ENCODE results near the gene HLA-DQB1.

Gene HLA-DQB1

DNA sequence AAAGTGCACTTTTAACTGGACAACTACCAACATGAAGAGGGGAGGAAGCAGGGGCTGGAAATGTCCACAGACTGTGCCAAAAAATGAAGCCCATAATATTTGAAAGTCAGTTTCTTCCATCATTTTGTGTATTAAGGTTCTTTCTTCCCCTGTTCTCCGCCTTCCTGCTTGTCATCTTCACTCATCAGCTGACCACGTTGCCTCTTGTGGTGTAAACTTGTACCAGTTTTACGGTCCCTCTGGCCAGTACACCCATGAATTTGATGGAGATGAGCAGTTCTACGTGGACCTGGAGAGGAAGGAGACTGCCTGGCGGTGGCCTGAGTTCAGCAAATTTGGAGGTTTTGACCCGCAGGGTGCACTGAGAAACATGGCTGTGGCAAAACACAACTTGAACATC, 25.3 kb downstream of the HLA-DQB1 start:
- no peak overlapping the region for H4K91ac ChIP-seq (ENCODE audit: low read length)
- H2BK5ac ChIP-seq (ENCODE audit: low read depth, low read length, poor library complexity, severe bottlenecking): no peak overlapping the region
- no peak overlapping the region for H2AFZ ChIP-seq (ENCODE audit: low read depth, low read length)
- no peak overlapping the region for H3K4ac ChIP-seq (ENCODE audit: low read depth in 1 of 2, low read length in 2 of 2)
- no peak overlapping the region for H3K9ac ChIP-seq (ENCODE audit: low read length)
- H2BK120ac ChIP-seq (ENCODE audit: low read depth, low read length): no peak overlapping the region
- H2AK5ac ChIP-seq (ENCODE audit: low read length, severe bottlenecking): no peak overlapping the region
- H3K18ac ChIP-seq (ENCODE audit: low read depth in 1 of 2, low read length in 2 of 2): no peak overlapping the region
- H3K79me1 ChIP-seq (replicated peaks; ENCODE audit: low read length, poor library complexity, severe bottlenecking): no peaks in the 10 kb centered on the region
- H2BK12ac ChIP-seq (ENCODE audit: low read length in 2 of 2): no peak overlapping the region
- H3K27ac ChIP-seq (ENCODE audit: low read length, poor library complexity, severe bottlenecking): no peak overlapping the region
- H3K4me3 ChIP-seq (ENCODE audit: insufficient read depth in 1 of 2, low read depth in 1 of 2, low read length in 2 of 2): no peak overlapping the region
- H2BK15ac ChIP-seq (ENCODE audit: low read depth, poor library complexity, severe bottlenecking): no peak overlapping the region
- no peak overlapping the region for H3K4me2 ChIP-seq (ENCODE audit: low read length, poor library complexity, severe bottlenecking)
- no peak overlapping the region for H3K14ac ChIP-seq (ENCODE audit: low read length in 2 of 2)
- DNase-seq: no peak
- no peak overlapping the region for H3K23ac ChIP-seq (ENCODE audit: low read length in 2 of 2)
- H3K9me3 ChIP-seq (ENCODE audit: control insufficient read depth, low read length): no peaks in the 10 kb centered on the region
- no peaks in the 10 kb centered on the region for H3K36me3 ChIP-seq (ENCODE audit: control insufficient read depth in 1 of 2, insufficient read depth in 2 of 2, low read depth in 1 of 2, low read length in 2 of 2)
- H3K4me1 ChIP-seq (ENCODE audit: control insufficient read depth, insufficient read depth, low read depth, low read length): no peaks in the 10 kb centered on the region
- WGBS: 73% methylated on average over 6 of the region's 6 CpGs
- no peak overlapping the region for H4K8ac ChIP-seq (ENCODE audit: low read length)
- H3K27me3 ChIP-seq (ENCODE audit: control insufficient read depth in 1 of 2, insufficient read depth in 1 of 2, low read length in 2 of 2): peaks cover 0 to 2% of the 10 kb centered on the region in 2 experiments

- no peak overlapping the region for H3K4ac ChIP-seq (ENCODE audit: low read depth in 1 of 2, low read length in 2 of 2)
- H2BK120ac ChIP-seq (ENCODE audit: low read depth, low read length): no peak overlapping the region
- H3K4me1 ChIP-seq (ENCODE audit: control insufficient read depth, insufficient read depth, low read depth, low read length): no peaks in the 10 kb centered on the region
- no peak overlapping the region for H2BK12ac ChIP-seq (ENCODE audit: low read length in 2 of 2)
- no peaks in the 10 kb centered on the region for H3K9me3 ChIP-seq (ENCODE audit: control insufficient read depth, low read length)
- no peak overlapping the region for H2AK5ac ChIP-seq (ENCODE audit: low read length, severe bottlenecking)
- no peak overlapping the region for H2AFZ ChIP-seq (ENCODE audit: low read depth, low read length)
- no peak overlapping the region for H2BK5ac ChIP-seq (ENCODE audit: low read depth, low read length, poor library complexity, severe bottlenecking)
- H4K8ac ChIP-seq (ENCODE audit: low read length): no peak overlapping the region
- H3K4me3 ChIP-seq (ENCODE audit: insufficient read depth in 1 of 2, low read depth in 1 of 2, low read length in 2 of 2): no peak overlapping the region
- 44% methylated on average over 5 of the region's 8 CpGs for WGBS
- no peak overlapping the region for H3K23ac ChIP-seq (ENCODE audit: low read length in 2 of 2)
- no peak overlapping the region for H3K4me2 ChIP-seq (ENCODE audit: low read length, poor library complexity, severe bottlenecking)
- no peak overlapping the region for H3K14ac ChIP-seq (ENCODE audit: low read length in 2 of 2)
- H3K27me3 ChIP-seq (ENCODE audit: control insufficient read depth in 1 of 2, insufficient read depth in 1 of 2, low read length in 2 of 2): peaks cover 0 to 7% of the 10 kb centered on the region in 2 experiments
- H3K36me3 ChIP-seq (ENCODE audit: control insufficient read depth in 1 of 2, insufficient read depth in 2 of 2, low read depth in 1 of 2, low read length in 2 of 2): no peaks in the 10 kb centered on the region
- H3K9ac ChIP-seq (ENCODE audit: low read length): no peak overlapping the region
- H3K79me1 ChIP-seq (replicated peaks; ENCODE audit: low read length, poor library complexity, severe bottlenecking): no peaks in the 10 kb centered on the region
- H2BK15ac ChIP-seq (ENCODE audit: low read depth, poor library complexity, severe bottlenecking): no peak overlapping the region
- H3K18ac ChIP-seq (ENCODE audit: low read depth in 1 of 2, low read length in 2 of 2): no peak overlapping the region
- DNase-seq: no peak
- no peak overlapping the region for H3K27ac ChIP-seq (ENCODE audit: low read length, poor library complexity, severe bottlenecking)
- no peak overlapping the region for H4K91ac ChIP-seq (ENCODE audit: low read length)
Measured at GRCh38 chr6:32639440-32640394, 26.7 kb downstream of the HLA-DQB1 start.

- Histone ChIP-seq H2BK120ac (ENCODE audit: low read depth, low read length) (no peak overlapping the region), H4K8ac (ENCODE audit: low read length) (no peak overlapping the region), H3K9ac (ENCODE audit: low read length) (no peak overlapping the region), H3K27ac (ENCODE audit: low read length, poor library complexity, severe bottlenecking) (no peak overlapping the region), H3K36me3 (ENCODE audit: control insufficient read depth in 1 of 2, insufficient read depth in 2 of 2, low read depth in 1 of 2, low read length in 2 of 2) (no peaks in the 10 kb centered on the region), H3K4ac (ENCODE audit: low read depth in 1 of 2, low read length in 2 of 2) (no peak overlapping the region), H4K91ac (ENCODE audit: low read length) (no peak overlapping the region), H3K14ac (ENCODE audit: low read length in 2 of 2) (no peak overlapping the region), H3K4me3 (ENCODE audit: insufficient read depth in 1 of 2, low read depth in 1 of 2, low read length in 2 of 2) (no peak overlapping the region), H3K27me3 (ENCODE audit: control insufficient read depth in 1 of 2, insufficient read depth in 1 of 2, low read length in 2 of 2) (peaks cover 0 to 11% of the 10 kb centered on the region in 2 experiments), H3K18ac (ENCODE audit: low read depth in 1 of 2, low read length in 2 of 2) (no peak overlapping the region), H2BK5ac (ENCODE audit: low read depth, low read length, poor library complexity, severe bottlenecking) (no peak overlapping the region), H3K4me2 (ENCODE audit: low read length, poor library complexity, severe bottlenecking) (no peak overlapping the region), H2BK12ac (ENCODE audit: low read length in 2 of 2) (no peak overlapping the region), H3K23ac (ENCODE audit: low read length in 2 of 2) (no peak overlapping the region), H2AK5ac (ENCODE audit: low read length, severe bottlenecking) (no peak overlapping the region), H3K9me3 (ENCODE audit: control insufficient read depth, low read length) (no peaks in the 10 kb centered on the region), H2BK15ac (ENCODE audit: low read depth, poor library complexity, severe bottlenecking) (no peak overlapping the region), H3K4me1 (ENCODE audit: control insufficient read depth, insufficient read depth, low read depth, low read length) (no peaks in the 10 kb centered on the region), H2AFZ (ENCODE audit: low read depth, low read length) (no peak overlapping the region), H3K79me1 (replicated peaks; ENCODE audit: low read length, poor library complexity, severe bottlenecking) (no peaks in the 10 kb centered on the region)
- 71% methylated on average over 8 of the region's 9 CpGs for WGBS
- DNase-seq: no peak
Measured at GRCh38 chr6:32638532-32639219, 27.8 kb downstream of the HLA-DQB1 start.

DNA sequence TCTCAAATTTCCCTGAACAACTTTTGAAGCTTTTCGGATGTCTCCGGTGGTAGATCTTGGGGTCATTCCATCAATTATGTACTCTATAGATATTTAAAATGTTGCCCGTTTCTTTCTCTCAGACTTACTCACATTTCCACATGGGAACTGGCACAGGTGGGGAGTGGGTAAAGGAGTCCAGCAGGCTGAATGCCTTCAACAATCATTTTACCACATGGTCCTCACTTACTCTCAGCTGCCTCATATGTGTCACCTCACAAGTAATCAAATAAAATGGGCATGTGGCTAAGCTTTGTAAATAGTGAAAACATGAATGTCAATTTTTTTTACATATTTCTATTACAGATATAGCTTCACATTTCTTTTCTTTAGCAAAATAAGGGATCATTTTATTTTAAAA, 28.6 kb downstream of the HLA-DQB1 start:
- no peak overlapping the region for H3K18ac ChIP-seq (ENCODE audit: low read depth in 1 of 2, low read length in 2 of 2)
- no peak overlapping the region for H3K4ac ChIP-seq (ENCODE audit: low read depth in 1 of 2, low read length in 2 of 2)
- no peak overlapping the region for H2BK12ac ChIP-seq (ENCODE audit: low read length in 2 of 2)
- H2AK5ac ChIP-seq (ENCODE audit: low read length, severe bottlenecking): no peak overlapping the region
- H2BK5ac ChIP-seq (ENCODE audit: low read depth, low read length, poor library complexity, severe bottlenecking): no peak overlapping the region
- H2BK15ac ChIP-seq (ENCODE audit: low read depth, poor library complexity, severe bottlenecking): no peak overlapping the region
- H4K91ac ChIP-seq (ENCODE audit: low read length): no peak overlapping the region
- no peak overlapping the region for H3K27ac ChIP-seq (ENCODE audit: low read length, poor library complexity, severe bottlenecking)
- no peak overlapping the region for H3K4me2 ChIP-seq (ENCODE audit: low read length, poor library complexity, severe bottlenecking)
- no peak overlapping the region for H4K8ac ChIP-seq (ENCODE audit: low read length)
- no peaks in the 10 kb centered on the region for H3K79me1 ChIP-seq (replicated peaks; ENCODE audit: low read length, poor library complexity, severe bottlenecking)
- no peak for DNase-seq
- H3K9me3 ChIP-seq (ENCODE audit: control insufficient read depth, low read length): no peaks in the 10 kb centered on the region
- no peaks in the 10 kb centered on the region for H3K4me1 ChIP-seq (ENCODE audit: control insufficient read depth, insufficient read depth, low read depth, low read length)
- H3K23ac ChIP-seq (ENCODE audit: low read length in 2 of 2): no peak overlapping the region
- no peak overlapping the region for H3K14ac ChIP-seq (ENCODE audit: low read length in 2 of 2)
- H3K27me3 ChIP-seq (ENCODE audit: control insufficient read depth in 1 of 2, insufficient read depth in 1 of 2, low read length in 2 of 2): peaks cover 0 to 11% of the 10 kb centered on the region in 2 experiments
- no peaks in the 10 kb centered on the region for H3K36me3 ChIP-seq (ENCODE audit: control insufficient read depth in 1 of 2, insufficient read depth in 2 of 2, low read depth in 1 of 2, low read length in 2 of 2)
- no CpG with 5 or more reads among the region's 3 CpGs for WGBS
- no peak overlapping the region for H3K9ac ChIP-seq (ENCODE audit: low read length)
- H2BK120ac ChIP-seq (ENCODE audit: low read depth, low read length): no peak overlapping the region
- no peak overlapping the region for H2AFZ ChIP-seq (ENCODE audit: low read depth, low read length)
- no peak overlapping the region for H3K4me3 ChIP-seq (ENCODE audit: insufficient read depth in 1 of 2, low read depth in 1 of 2, low read length in 2 of 2)
